Measurements from ENCODE around the gene SPATS2.

GRCh38 chr12:49487605-49488004 is 120.3 kb downstream of the SPATS2 start:
- TF ChIP-seq POLR2A (IDR thresholded peaks at IDR 0.05; ENCODE audit: low read depth, low read length), result no peak
- TF ChIP-seq MAX (IDR thresholded peaks at IDR 0.05; ENCODE audit: insufficient read depth, insufficient read length), result no peak
- no peak for TF ChIP-seq CTCF (IDR thresholded peaks at IDR 0.05; ENCODE audit: extremely low read depth in 1 of 2, insufficient read depth in 1 of 2, low read depth in 1 of 2, low read length in 2 of 2)
- TF ChIP-seq POLR2AphosphoS5 (IDR thresholded peaks at IDR 0.05; ENCODE audit: insufficient read depth, low read depth, low read length), result no peak
- TF ChIP-seq MYC (IDR thresholded peaks at IDR 0.05; ENCODE audit: low read depth, low read length), result no peak
- no peak for TF ChIP-seq JUN (IDR thresholded peaks at IDR 0.05; ENCODE audit: borderline replicate concordance, insufficient read depth, insufficient read length, low read depth)
- TF ChIP-seq EZH2 (IDR thresholded peaks at IDR 0.05; ENCODE audit: borderline replicate concordance, low read depth, low read length, severe bottlenecking), result no peak
- TF ChIP-seq GATA2 (IDR thresholded peaks at IDR 0.05; ENCODE audit: insufficient read depth, insufficient read length, low read depth, low read length), result no peak

Data from endothelial cell of umbilical vein (primary cell).